ENCODE data around the gene LAMA2.

DNA sequence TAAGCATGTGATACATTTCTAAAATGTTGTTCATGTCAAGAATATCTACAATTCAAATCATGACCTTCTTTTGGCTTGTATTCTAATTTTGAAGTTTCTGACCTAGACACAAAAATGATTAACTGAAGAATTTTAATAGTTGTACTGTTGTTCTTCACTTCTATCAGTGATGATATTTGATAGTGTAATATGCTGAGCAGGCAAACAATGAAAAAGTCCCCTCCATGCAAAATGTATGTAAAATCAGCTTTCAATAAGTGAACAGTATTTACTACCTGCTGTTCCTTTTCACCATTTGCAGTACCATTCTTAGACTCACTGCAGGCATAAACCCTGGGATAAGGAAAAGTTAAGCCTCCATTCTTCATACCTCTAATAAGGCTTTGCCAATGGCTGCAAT, 201.5 kb downstream of the LAMA2 start:
- TF ChIP-seq POLR2AphosphoS5 (IDR thresholded peaks at IDR 0.05; ENCODE audit: low read depth, low read length): no peak
- no peak for TF ChIP-seq REST (IDR thresholded peaks at IDR 0.05; ENCODE audit: insufficient read depth in 1 of 2, low read depth in 2 of 2, low read length in 2 of 2)

All from PFSK-1 (cell line).